Kidney (tissue), 14 donors: ENCODE data around the gene PPM1N. TPM values are rescaled to one million over a fixed set of nuclear protein-coding genes. Genes with fewer than 3 reads are reported as not detected.
A peak's percentile ranks its signal among the peaks of the same experiment; 100 is the strongest.

Experiments
- DNase-seq, 5 donors: peaks; one replicate each; pipeline ENCODE4 v3.0.0-alpha.2; 2013 to 2020
- FAIRE-seq: peaks from 2 replicates; lab custom pipeline; 2012; peaks lifted over from hg19 to GRCh38; lab: Jason Lieb, UNC
- H3K27ac ChIP-seq, 2 donors: one replicate each; pipeline ENCODE4 v1.7.0; 2013; ENCODE audit warnings: low read depth in 2 of 2, low read length in 2 of 2, inconsistent platforms in 1 of 2
- H3K27me3 ChIP-seq: one replicate; pipeline ENCODE4 v1.7.1; 2013; ENCODE audit warnings: low read length, inconsistent platforms; ENCODE audit not compliant: control insufficient read depth, insufficient read depth
- H3K36me3 ChIP-seq, 3 donors: one replicate each; pipeline versions ENCODE4 v1.7.0 to v1.7.1; 2013; ENCODE audit warnings: low read length in 3 of 3, control low read depth in 1 of 3, inconsistent platforms in 1 of 3; ENCODE audit not compliant: insufficient read depth in 3 of 3, control insufficient read depth in 2 of 3
- H3K4me1 ChIP-seq, 3 donors: one replicate each; pipeline versions ENCODE4 v1.7.0 to v1.7.1; 2013; ENCODE audit warnings: low read length in 3 of 3, inconsistent platforms in 1 of 3, low read depth in 1 of 3; ENCODE audit not compliant: control insufficient read depth in 2 of 3, insufficient read depth in 2 of 3
- H3K4me3 ChIP-seq, 3 donors: one replicate each; pipeline versions ENCODE4 v1.7.0 to v1.8.1; 2013; ENCODE audit warnings: low read length in 3 of 3, control low read depth in 1 of 3, inconsistent platforms in 1 of 3
- H3K9ac ChIP-seq, 3 donors: one replicate each; pipeline versions ENCODE4 v1.7.0 to v1.7.1; 2013; ENCODE audit warnings: low read length in 3 of 3, control low read depth in 1 of 3, inconsistent platforms in 1 of 3
- H3K9me3 ChIP-seq, 3 donors: one replicate each; pipeline versions ENCODE4 v1.7.0 to v1.7.1; 2013; ENCODE audit warnings: low read length in 3 of 3, control low read depth in 1 of 3, inconsistent platforms in 1 of 3; ENCODE audit not compliant: control insufficient read depth in 2 of 3, insufficient read depth in 1 of 3
- CTCF ChIP-seq: IDR thresholded peaks from 3 replicates; pipeline ENCODE4 v1.5.1; 2012; ENCODE audit warnings: mild to moderate bottlenecking, moderate library complexity, borderline replicate concordance; ENCODE audit not compliant: insufficient read depth; ENCODE audit errors: extremely low read depth
- intact Hi-C: fragments of 100-400 bp; cut with DNase I; formaldehyde crosslinking; loops from one replicate; pipeline ENCODE4 v1.11.1; 2022
- polyA plus RNA-seq: library from polyadenylated mRNA; stranded (reverse); fragments of 350-450 nt; fragmentation: Illumina TruSeq; extraction: RNeasy Lipid Tissue Mini Kit (QIAGEN cat#74804); gene quantifications from one replicate; pipeline ENCODE4 v1.2.3, GENCODE V29; 2014; ENCODE audit warnings: low read depth, low replicate concordance; ENCODE audit not compliant: insufficient read depth
- total RNA-seq: library from RNA; stranded (reverse); fragmentation: NEBNext Ultra II Directional; extraction: Animal tissue kit (Norgen Biotek cat#: 25700); gene quantifications from one replicate; pipeline ENCODE4 v1.2.1, GENCODE V29; 2021
- donor health status: control.
- donor health status: control.
- donor health status: control.
- donor health status: control.
- donor health status: control.
- donor health status: DM: yes; HTN: yes; CAD: no.
- donor health status: Normal renal cell carcinoma (clear cell type).

The PPM1N gene
- total and polyA plus RNA-seq, 2 donors from 2014 or later, result 0.69 to 2.2 TPM

- Histone ChIP-seq H3K27me3 (no peaks in the 10 kb centered on the region), H3K4me3 (no peak overlapping the region), H3K36me3 (peaks cover 0 to 3% (median 0%) of the 10 kb centered on the region in 3 donors), H3K27ac (no peak overlapping the region), H3K9me3 (no peaks in the 10 kb centered on the region), H3K4me1 (peaks cover 0 to 16% (median 15%) of the 10 kb centered on the region in 3 donors), H3K9ac (no peak overlapping the region)
- no peak for FAIRE-seq
- intact Hi-C loops, result no loop called here
- DNase-seq, result peak in 1 of 5 donors; percentile 56
- no peak for TF ChIP-seq CTCF
Observed at GRCh38 chr19:45515807-45516401, 17.7 kb downstream of the PPM1N start.

GRCh38 chr19:45517238-45517637 is 19.0 kb downstream of the PPM1N start:
- TF ChIP-seq CTCF, result no peak
- no peak for FAIRE-seq
- DNase-seq, result no peak
- no peaks in the 10 kb centered on the region for H3K27me3 ChIP-seq
- H3K27ac ChIP-seq, result no peak overlapping the region
- peaks cover 0 to 16% (median 15%) of the 10 kb centered on the region in 3 donors for H3K4me1 ChIP-seq
- no peak overlapping the region for H3K9ac ChIP-seq
- intact Hi-C loops, result no loop called here
- H3K36me3 ChIP-seq, result peaks cover 0 to 3% (median 0%) of the 10 kb centered on the region in 3 donors
- H3K9me3 ChIP-seq, result no peaks in the 10 kb centered on the region
- no peak overlapping the region for H3K4me3 ChIP-seq

GRCh38 chr19:45517641-45518468 is 19.6 kb downstream of the PPM1N start:
- Histone ChIP-seq H3K36me3 (peaks cover 0 to 3% (median 0%) of the 10 kb centered on the region in 3 donors), H3K27ac (no peak overlapping the region), H3K27me3 (no peaks in the 10 kb centered on the region), H3K4me1 (peaks cover 0 to 16% (median 15%) of the 10 kb centered on the region in 3 donors), H3K4me3 (no peak overlapping the region), H3K9me3 (no peaks in the 10 kb centered on the region), H3K9ac (no peak overlapping the region)
- intact Hi-C loops, result no loop called here
- FAIRE-seq (no peak), DNase-seq (peak in 1 of 5 donors; percentile 74)
- TF ChIP-seq CTCF, result no peak
